A673 (cell line): ENCODE data around the gene ZBTB47. TPM values are rescaled to one million over a fixed set of nuclear protein-coding genes. Genes with fewer than 3 reads are reported as not detected.

Experiments
- BruUV-seq: library from RNA; stranded (reverse); fragments of 400-500 nt; replicated peaks from 2 replicates; lab custom pipeline; 2021; lab: Mats Ljungman, UMichigan
- CTCF ChIA-PET: fragments of 300-600 bp; sonication (Branson Sonifier 250); formaldehyde crosslinking; loops from one replicate; lab custom pipeline; 2022; ENCODE audit warnings: antibody characterized with exemption; lab: Charles Lee
- POLR2A ChIA-PET: fragments of 300-600 bp; sonication (Branson Sonifier 250); formaldehyde crosslinking; loops from one replicate; lab custom pipeline; 2022; ENCODE audit warnings: antibody characterized with exemption; ENCODE audit not compliant: low non-redundant PET; lab: Charles Lee
- DNase-seq: peaks from one replicate; pipeline ENCODE4 v3.0.0-alpha.2; 2015; ENCODE audit warnings: low spot score
- H3K27ac ChIP-seq: fragments of 200-600 bp; sonication (generic); 2 replicates; pipeline ENCODE4 v1.5.1; 2016; ENCODE audit warnings: mixed run types, low read depth, mild to moderate bottlenecking, mixed read lengths, antibody characterized with exemption, low read length; ENCODE audit not compliant: poor library complexity, severe bottlenecking
- H3K27me3 ChIP-seq: fragments of 200-600 bp; sonication (generic); replicated peaks from 2 replicates; pipeline ENCODE4 v1.6.1; 2017; ENCODE audit warnings: mixed run types, low read depth, mild to moderate bottlenecking, mixed read lengths, antibody characterized with exemption, low read length; ENCODE audit not compliant: insufficient read depth, poor library complexity
- H3K36me3 ChIP-seq: fragments of 200-600 bp; sonication (generic); 2 replicates; pipeline ENCODE4 v1.6.1; 2016; ENCODE audit warnings: mixed run types, mild to moderate bottlenecking, mixed read lengths, antibody characterized with exemption, low read length; ENCODE audit not compliant: insufficient read depth, poor library complexity, severe bottlenecking
- H3K4me1 ChIP-seq: fragments of 200-600 bp; sonication (generic); 2 replicates; pipeline ENCODE4 v1.6.1; 2017; ENCODE audit warnings: mixed run types, mild to moderate bottlenecking, mixed read lengths, antibody characterized with exemption, low read length; ENCODE audit not compliant: insufficient read depth, poor library complexity, severe bottlenecking
- H3K4me3 ChIP-seq: fragments of 200-600 bp; sonication (generic); 2 replicates; pipeline ENCODE4 v1.5.1; 2016; ENCODE audit warnings: low read depth, mixed run types, mild to moderate bottlenecking, mixed read lengths, low read length; ENCODE audit not compliant: poor library complexity, severe bottlenecking
- H3K9me3 ChIP-seq: fragments of 200-600 bp; sonication (generic); 2 replicates; pipeline ENCODE4 v1.6.1; 2016; ENCODE audit warnings: mixed run types, low read depth, mild to moderate bottlenecking, mixed read lengths, antibody characterized with exemption, low read length; ENCODE audit not compliant: poor library complexity, severe bottlenecking
- EZH2 ChIP-seq: fragments of 200-600 bp; sonication (generic); IDR thresholded peaks from 2 replicates; pipeline ENCODE4 v1.6.1; 2017; ENCODE audit warnings: borderline replicate concordance, low read depth, mild to moderate bottlenecking, mixed read lengths, antibody characterized with exemption, low read length; ENCODE audit not compliant: poor library complexity, severe bottlenecking
- intact Hi-C: fragments of 100-400 bp; cut with micrococcal nuclease; formaldehyde crosslinking; loops from one replicate; pipeline ENCODE4 v1.10.0; 2022; ENCODE audit not compliant: unreplicated experiment
- total RNA-seq: library from RNA; stranded (reverse); gene quantifications from 2 replicates; pipeline ENCODE4 v1.2.3, GENCODE V29; 2021
- TF ChIP-seq, protein P1 (sequence below): fragments of 300-800, 200-600 bp; sonication (generic); conservative IDR thresholded peaks from 2 replicates; pipeline ENCODE4 v1.5.1; 2017; ENCODE audit warnings: low read depth, mild to moderate bottlenecking, antibody characterized with exemption, low read length, moderate library complexity, mixed read lengths

ZBTB47 gene
- total RNA-seq, 1 experiment from 2014 or later = 4.4 TPM

DNA sequence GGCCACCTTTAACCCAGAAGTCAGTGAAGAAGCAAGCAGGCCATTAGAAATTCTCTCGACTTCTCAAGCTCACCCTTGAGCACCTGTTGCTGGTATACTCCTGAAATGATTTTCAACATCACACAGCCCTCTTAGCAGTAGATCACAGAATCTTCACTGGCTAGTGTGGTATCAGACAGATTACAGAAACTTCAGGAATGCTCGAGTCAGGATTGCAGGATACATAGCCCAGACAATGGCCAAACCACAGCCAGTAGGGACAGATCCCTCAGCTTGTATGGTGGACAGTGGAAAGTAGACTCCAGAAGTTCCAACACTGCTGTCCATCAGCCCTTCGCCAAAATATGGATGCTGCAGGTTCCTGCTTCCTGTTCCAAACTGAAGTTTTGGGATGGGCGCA lies 27.3 kb downstream of the ZBTB47 start:
- no peaks in the 10 kb centered on the region for H3K27me3 ChIP-seq
- ChIA-PET CTCF (no interaction called here), POLR2A (no interaction called here)
- no peak for DNase-seq
- H3K36me3 ChIP-seq = no peaks in the 10 kb centered on the region
- no TSS peak for BruUV-seq
- H3K4me3 ChIP-seq = no peak overlapping the region
- H3K4me1 ChIP-seq = no peaks in the 10 kb centered on the region
- no peaks in the 10 kb centered on the region for H3K9me3 ChIP-seq
- no peak overlapping the region for H3K27ac ChIP-seq
- TF ChIP-seq, protein P1, sequence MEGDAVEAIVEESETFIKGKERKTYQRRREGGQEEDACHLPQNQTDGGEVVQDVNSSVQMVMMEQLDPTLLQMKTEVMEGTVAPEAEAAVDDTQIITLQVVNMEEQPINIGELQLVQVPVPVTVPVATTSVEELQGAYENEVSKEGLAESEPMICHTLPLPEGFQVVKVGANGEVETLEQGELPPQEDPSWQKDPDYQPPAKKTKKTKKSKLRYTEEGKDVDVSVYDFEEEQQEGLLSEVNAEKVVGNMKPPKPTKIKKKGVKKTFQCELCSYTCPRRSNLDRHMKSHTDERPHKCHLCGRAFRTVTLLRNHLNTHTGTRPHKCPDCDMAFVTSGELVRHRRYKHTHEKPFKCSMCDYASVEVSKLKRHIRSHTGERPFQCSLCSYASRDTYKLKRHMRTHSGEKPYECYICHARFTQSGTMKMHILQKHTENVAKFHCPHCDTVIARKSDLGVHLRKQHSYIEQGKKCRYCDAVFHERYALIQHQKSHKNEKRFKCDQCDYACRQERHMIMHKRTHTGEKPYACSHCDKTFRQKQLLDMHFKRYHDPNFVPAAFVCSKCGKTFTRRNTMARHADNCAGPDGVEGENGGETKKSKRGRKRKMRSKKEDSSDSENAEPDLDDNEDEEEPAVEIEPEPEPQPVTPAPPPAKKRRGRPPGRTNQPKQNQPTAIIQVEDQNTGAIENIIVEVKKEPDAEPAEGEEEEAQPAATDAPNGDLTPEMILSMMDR = no peak
- no peak for TF ChIP-seq EZH2
- intact Hi-C loops = no loop called here

- DNase-seq = no peak
- no TSS peak for BruUV-seq
- H3K36me3 ChIP-seq = no peaks in the 10 kb centered on the region
- ChIA-PET CTCF (no interaction called here), POLR2A (no interaction called here)
- no peak overlapping the region for H3K27ac ChIP-seq
- no peak overlapping the region for H3K4me3 ChIP-seq
- H3K4me1 ChIP-seq = no peaks in the 10 kb centered on the region
- TF ChIP-seq EZH2 = no peak
- TF ChIP-seq, protein P1 = no peak
- H3K9me3 ChIP-seq = no peaks in the 10 kb centered on the region
- H3K27me3 ChIP-seq = no peaks in the 10 kb centered on the region
- intact Hi-C loops = no loop called here
Measured at GRCh38 chr3:42681361-42682038, 28.0 kb downstream of the ZBTB47 start.

DNA sequence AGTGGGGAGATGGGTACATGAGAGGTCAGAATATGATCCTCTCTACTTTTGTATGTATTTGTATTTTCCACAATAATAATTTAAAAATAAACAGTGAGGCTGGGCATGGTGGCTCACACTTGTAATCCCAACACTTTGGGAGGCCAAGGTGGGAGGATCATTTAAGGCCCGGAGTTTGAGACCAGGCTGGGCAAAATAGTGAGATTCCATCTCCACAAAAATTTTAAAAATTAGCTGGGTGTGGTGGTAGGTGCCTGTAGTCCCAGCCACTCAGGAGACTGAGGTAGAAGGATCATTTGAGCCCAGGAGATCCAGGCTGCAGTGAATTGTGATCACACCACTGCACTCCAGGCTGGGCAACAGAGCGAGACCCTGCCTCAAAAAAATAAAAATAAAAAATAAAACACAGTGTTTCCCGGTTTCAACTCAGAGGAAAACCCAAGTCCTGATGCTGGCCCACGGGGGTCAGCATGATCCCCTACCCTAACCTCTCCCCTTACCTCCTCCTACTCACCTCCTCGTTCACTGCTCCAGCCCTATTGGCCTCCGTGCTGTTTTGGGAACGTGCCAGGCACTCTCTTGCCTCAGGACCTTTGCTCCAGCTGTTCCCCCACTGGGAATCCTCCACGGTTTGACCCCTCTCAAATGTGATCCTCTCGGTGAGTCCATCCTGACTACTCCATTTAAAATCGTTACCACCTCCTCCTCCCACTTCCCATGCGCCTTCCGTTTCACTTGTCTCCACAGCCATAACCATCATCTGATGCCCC lies 29.0 kb downstream of the ZBTB47 start:
- no peak overlapping the region for H3K27ac ChIP-seq
- H3K4me3 ChIP-seq = no peak overlapping the region
- intact Hi-C loops = no loop called here
- ChIA-PET CTCF (no interaction called here), POLR2A (no interaction called here)
- H3K36me3 ChIP-seq = no peaks in the 10 kb centered on the region
- H3K4me1 ChIP-seq = no peaks in the 10 kb centered on the region
- no peak for DNase-seq
- no TSS peak for BruUV-seq
- no peak for TF ChIP-seq EZH2
- TF ChIP-seq, protein P1 = no peak
- no peaks in the 10 kb centered on the region for H3K27me3 ChIP-seq
- no peaks in the 10 kb centered on the region for H3K9me3 ChIP-seq
